GM12892 (cell line): ENCODE results near the gene DNAJC11.

Experiments used
- DNase-seq: peaks from one replicate; pipeline ENCODE4 v3.0.0; 2011; ENCODE audit not compliant: insufficient read length
- FAIRE-seq: peaks from 2 replicates; lab custom pipeline; 2011; peaks lifted over from hg19 to GRCh38; lab: Jason Lieb, UNC
- POLR2A ChIP-seq: IDR thresholded peaks from 2 replicates; pipeline ENCODE4 v1.6.1; 2011; ENCODE audit warnings: low read depth, low read length, control low read depth
- POLR2AphosphoS5 ChIP-seq: IDR thresholded peaks from 2 replicates; pipeline ENCODE4 v1.6.1; 2011; ENCODE audit warnings: low read depth, low read length, control low read depth
- TAF1 ChIP-seq: IDR thresholded peaks from 2 replicates; pipeline ENCODE4 v1.6.1; 2011; ENCODE audit warnings: low read depth, mild to moderate bottlenecking, control low read depth, low read length, borderline replicate concordance

DNAJC11 gene

DNA sequence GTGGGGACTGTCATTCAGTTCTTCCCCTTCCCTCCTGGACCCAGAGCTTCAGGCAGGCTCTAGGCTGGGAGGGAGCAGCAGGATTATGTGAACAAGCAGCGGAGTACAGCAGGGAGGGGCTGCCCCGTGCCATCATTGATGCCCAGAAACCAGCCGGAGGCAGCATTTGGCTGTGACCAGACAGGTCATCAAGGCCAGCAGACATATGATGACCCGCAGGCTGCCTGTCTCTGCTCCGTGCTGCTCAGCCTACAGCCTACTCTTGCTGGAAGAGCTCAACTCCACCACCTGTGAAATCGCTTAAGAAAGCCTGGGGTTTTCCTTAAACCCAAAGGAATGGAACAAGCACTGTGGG is 103.9 kb downstream of the DNAJC11 start:
- no peak for DNase-seq
- no peak for FAIRE-seq
- no peak for TF ChIP-seq POLR2AphosphoS5
- TF ChIP-seq POLR2A: no peak
- no peak for TF ChIP-seq TAF1

DNA sequence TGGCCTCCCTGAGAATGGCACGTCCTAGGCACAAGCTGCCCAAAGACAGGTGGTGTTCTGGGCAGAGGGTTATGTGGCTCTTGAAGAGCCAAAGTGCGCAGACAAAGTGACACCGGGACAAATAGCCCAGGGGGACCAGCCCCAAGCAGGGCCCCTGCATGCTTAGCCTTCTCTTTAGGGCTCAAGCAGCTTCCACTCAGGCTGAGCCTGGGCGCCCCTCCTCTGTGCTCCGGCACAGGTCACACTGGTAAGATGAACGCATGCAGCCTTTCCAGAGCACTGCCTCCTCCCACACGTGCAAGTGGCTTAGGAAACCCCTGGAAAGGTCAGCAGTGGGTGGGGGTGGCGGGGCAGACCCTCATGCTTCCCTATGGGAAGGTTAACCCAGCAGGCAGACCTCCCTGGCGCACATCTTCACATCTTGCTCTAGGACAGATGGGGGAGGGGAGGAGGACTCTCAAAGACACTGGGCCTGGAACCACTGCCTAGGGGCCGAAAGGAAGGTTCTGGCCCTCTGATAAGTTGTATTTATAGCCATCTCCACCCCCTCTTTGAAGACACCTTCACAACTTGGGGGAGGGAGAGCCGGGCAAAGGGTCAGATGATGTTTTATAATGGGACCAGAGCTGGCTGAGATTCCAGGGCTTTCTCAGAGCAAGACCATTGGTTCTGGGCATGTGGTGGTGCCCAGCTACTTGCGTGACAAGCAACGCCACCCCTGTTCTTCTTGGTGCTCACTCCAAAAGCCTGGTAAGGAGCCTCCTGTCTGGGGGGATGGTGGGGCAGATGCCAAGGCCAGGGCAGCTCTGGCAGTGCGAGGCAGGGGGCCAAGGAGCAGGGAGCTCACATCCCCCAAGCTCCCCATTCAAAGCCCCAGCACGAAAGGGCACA is 104.5 kb downstream of the DNAJC11 start:
- FAIRE-seq: no peak
- no peak for TF ChIP-seq TAF1
- TF ChIP-seq POLR2A: no peak
- TF ChIP-seq POLR2AphosphoS5: no peak
- no peak for DNase-seq

DNA sequence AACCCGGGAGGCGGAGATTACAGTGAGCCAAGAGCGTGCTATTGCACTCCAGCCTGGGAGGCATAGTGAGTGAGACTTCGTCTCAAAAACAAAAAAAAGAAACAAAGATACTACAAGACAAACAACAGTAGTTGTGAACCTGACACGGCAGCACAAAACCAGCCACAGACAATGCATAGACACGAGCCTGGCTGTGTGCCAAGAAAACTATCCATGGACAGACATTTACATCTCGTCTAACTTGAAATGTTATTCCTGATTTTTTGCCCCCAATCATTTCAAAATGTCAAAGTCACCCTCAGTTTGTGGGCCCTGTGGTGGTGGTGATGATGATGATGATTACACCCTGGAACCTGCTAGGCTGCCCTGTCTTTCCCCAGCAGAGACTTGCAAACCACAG is 105.3 kb downstream of the DNAJC11 start:
- no peak for FAIRE-seq
- TF ChIP-seq TAF1 (no peak), POLR2AphosphoS5 (no peak), POLR2A (no peak)

DNA sequence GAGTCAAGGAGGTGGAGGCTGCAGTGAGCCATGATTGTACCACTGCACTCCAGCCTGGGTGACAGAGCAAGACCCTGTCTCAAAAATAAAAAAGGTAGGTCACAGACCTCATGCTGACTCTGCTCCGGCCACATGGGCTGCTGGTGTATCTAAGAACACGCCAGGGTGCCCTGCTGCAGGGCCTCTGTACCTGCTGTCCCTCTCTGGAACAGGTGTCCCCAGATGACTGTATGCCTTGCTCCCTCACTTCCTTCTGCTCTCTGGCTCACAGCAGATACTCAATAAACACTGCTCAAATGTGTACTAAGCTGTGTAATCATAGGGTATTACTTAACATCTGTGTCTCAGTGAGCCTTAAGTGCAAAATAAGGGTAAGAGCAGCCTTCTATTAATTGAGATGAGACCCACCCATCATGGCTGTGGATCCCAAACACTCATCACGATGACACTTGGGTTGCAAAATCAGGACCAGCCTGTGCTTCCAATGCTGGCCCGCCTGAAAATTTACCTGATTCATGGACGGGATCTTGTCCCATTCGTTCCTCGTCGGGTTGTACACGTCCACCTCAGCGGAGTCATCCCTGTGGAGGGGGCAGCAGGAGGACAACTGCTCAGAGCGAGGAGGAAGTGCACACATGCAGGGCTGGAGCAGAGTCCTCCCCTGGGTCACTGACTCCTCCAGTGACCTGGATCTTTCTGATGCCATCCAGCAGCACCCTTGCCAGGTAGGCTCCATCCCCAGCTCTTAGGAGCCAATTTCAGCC is 106.5 kb downstream of the DNAJC11 start:
- TF ChIP-seq POLR2A: no peak
- no peak for TF ChIP-seq TAF1
- TF ChIP-seq POLR2AphosphoS5: no peak
- FAIRE-seq: no peak
- DNase-seq: no peak

More for the DNA sequence above, 105.3 kb downstream of the DNAJC11 start:
- DNase-seq: no peak

- no peak for TF ChIP-seq POLR2AphosphoS5
- TF ChIP-seq TAF1: no peak
- no peak for TF ChIP-seq POLR2A
- FAIRE-seq (no peak), DNase-seq (no peak)
Observed at GRCh38 chr1:6593810-6594209, 107.8 kb downstream of the DNAJC11 start.

DNA sequence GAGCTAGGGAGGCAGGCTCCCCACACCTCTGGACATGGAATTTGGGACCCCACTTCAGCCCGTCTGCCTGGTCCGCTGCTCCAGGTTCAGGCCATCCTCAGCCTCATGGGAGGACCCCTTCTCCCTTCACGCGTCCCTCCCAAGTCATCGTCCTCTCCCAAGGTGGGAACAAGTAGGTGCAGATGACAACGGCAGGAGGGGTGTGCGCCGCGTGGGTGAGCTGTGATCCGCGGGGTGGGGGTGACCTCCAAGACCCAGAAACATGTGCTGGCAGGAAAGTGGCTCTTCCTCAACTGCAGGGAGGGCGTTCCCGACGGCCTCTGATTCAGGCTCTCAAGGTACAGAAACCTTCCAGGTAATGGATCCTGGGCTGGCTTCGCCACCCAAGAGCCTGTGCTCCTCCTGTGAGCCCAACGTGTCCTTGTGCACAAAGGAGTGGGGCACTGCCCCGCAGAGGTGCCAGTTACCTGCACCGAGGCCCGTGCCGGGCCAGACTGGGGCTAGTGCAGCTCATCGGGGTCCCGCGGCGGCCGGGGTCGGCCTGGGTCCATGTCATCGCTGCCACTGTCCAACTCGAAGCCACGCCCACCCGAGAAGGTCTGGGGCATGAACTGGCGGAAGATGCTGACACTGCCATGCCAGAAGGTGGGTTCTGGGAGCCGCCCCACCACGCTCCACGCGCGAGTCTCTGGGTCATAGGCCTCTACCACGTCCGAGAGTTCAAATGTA is 108.6 kb downstream of the DNAJC11 start:
- TF ChIP-seq POLR2AphosphoS5 (no peak), TAF1 (no peak), POLR2A (no peak)
- FAIRE-seq: no peak
- no peak for DNase-seq

DNA sequence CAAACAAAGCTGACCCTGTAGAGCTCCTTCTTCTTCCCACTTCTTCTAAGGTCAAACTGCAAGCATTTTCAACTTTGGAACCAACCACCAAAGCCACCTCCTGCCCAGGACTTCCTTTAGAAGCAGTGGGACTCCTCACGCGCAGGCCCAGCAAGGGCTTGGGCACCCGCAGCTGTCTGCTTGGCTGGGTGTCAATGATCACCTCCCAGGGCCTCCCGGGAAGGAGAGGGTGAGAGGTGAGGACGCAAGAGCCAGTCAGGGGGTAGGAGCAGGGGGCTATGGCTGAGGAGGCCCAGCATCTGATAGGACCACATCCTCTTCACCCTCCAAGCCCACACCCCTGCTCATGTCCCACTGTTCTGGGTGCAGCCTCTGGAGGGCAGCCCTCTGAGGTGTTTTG is 109.2 kb downstream of the DNAJC11 start:
- DNase-seq (no peak), FAIRE-seq (no peak)
- no peak for TF ChIP-seq TAF1
- TF ChIP-seq POLR2AphosphoS5: no peak
- no peak for TF ChIP-seq POLR2A

DNA sequence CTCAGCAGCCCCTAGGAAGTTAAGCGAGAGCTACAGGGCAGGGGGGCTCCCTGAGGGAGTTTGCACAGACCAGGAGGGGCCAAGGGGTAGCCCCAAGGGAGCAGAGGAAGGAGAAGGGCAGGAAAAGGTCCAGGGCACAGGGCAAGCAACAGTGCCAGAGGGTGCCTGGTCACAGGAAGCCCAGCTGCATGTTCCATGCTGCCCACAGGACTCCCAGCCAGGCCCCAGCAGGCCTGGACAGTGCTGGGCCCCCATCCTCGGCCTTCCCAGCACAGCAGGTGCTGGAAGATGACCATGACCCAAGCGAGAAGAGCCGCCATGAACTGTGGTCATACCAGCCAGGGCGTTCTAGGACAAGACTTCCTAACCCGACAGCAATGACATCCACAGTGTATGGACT is 110.0 kb downstream of the DNAJC11 start:
- no peak for DNase-seq
- no peak for FAIRE-seq
- no peak for TF ChIP-seq POLR2A

- FAIRE-seq (no peak), DNase-seq (no peak)
- TF ChIP-seq POLR2AphosphoS5: no peak
- no peak for TF ChIP-seq POLR2A
- TF ChIP-seq TAF1: no peak
Observed at GRCh38 chr1:6591222-6591621, 110.4 kb downstream of the DNAJC11 start.

GRCh38 chr1:6590046-6590445 is 111.6 kb downstream of the DNAJC11 start:
- DNase-seq: no peak
- TF ChIP-seq TAF1 (no peak), POLR2AphosphoS5 (no peak), POLR2A (no peak)
- FAIRE-seq: no peak

DNA sequence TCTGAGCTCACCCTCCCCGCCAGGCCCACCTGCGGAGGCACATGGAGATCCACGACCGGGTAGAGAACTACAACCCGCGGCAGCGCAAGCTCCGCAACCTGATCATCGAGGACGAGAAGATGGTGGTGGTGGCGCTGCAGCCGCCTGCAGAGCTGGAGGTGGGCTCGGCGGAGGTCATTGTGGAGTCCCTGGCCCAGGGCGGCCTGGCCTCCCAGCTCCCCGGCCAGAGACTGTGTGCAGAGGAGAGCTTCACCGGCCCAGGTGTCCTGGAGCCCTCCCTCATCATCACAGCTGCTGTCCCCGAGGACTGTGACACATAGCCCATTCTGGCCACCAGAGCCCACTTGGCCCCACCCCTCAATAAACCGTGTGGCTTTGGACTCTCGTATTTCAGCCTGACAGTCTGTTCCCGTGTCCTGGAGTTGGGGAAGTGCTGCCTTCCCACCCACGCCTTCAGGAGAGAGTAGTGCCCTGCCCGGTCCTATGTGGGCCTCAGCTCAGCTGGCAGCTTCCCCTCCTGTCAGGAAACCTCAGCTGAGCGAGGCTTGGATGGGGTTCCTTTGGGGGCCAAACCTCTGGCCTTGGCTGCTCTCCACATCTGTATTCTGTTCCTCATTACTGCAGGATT is 112.6 kb downstream of the DNAJC11 start:
- DNase-seq: no peak
- FAIRE-seq: no peak
- TF ChIP-seq TAF1 (no peak), POLR2AphosphoS5 (no peak), POLR2A (no peak)

DNA sequence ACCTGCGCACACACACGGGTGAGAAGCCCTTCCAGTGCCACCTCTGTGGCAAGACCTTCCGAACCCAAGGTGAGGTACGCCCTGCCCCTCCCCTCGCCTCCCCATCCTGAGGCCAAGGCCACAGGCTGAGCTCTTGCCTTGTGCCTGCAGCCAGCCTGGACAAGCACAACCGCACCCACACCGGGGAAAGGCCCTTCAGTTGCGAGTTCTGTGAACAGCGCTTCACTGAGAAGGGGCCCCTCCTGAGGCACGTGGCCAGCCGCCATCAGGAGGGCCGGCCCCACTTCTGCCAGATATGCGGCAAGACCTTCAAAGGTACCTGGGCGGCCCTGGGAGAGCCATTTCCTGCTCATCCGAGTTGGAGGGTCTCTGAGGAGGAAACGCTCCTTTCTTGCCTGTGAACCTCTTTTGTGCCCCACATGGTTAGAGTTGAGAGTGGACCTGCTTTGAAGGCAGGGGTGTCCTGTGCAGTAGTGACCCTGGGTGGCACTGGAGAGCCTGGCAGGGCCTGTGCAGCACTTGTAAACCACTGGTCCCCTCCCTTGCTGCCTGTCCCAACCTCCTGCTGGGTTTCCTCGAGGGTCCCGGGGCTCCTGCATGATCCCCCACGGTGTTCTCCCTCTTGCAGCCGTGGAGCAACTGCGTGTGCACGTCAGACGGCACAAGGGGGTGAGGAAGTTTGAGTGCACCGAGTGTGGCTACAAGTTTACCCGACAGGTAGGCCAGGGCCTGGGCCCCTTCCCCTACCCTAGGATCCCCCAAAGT is 113.3 kb downstream of the DNAJC11 start:
- TF ChIP-seq TAF1 (no peak), POLR2A (no peak), POLR2AphosphoS5 (no peak)
- no peak for FAIRE-seq
- no peak for DNase-seq
